ENCODE results near the gene EID3. TPM values are rescaled to one million over a fixed set of nuclear protein-coding genes. Genes with fewer than 3 reads are reported as not detected.

The EID3 gene
- total and polyA plus RNA-seq, 10 of the 15 experiments (the other 5 are each of a cell fraction or from before 2014, with no cell fraction given) = 0.92 to 7.0 (median 4.3) TPM

- TF ChIP-seq PRDM15 (CRISPR knock-in tag; IDR thresholded peaks at IDR 0.05) = no peak
These were observed 10.2 kb downstream of the EID3 start (continued) for GRCh38 chr12:104313568-104314241.

GRCh38 chr12:104314242-104314614, 10.7 kb downstream of the EID3 start:
- no peaks in the 10 kb centered on the region for H3K4me1 ChIP-seq (ENCODE audit: control insufficient read depth, insufficient read depth, low read length)
- H3K4me2 ChIP-seq (ENCODE audit: control insufficient read depth, insufficient read depth) = no peak overlapping the region
- ChIA-PET SMC1A (ENCODE audit: uncharacterized antibody, unreplicated experiment) (interaction anchor here (2.0 kb wide), 1 partner anchor 15 kb away, joined by 6 read pairs; no protein-coding TSS in a partner anchor), RAD21 (ENCODE audit: unreplicated experiment) (interaction anchor here (1.3 kb wide), 1 partner anchor 26 kb away, joined by 4 read pairs; no protein-coding TSS in a partner anchor), POLR2A (interaction anchor here (1.1 kb wide), 1 partner anchor 13 kb away, joined by 3 read pairs; no protein-coding TSS in a partner anchor), CTCF (interaction anchor here (0.6 to 1.0 kb wide), 3 partner anchors 10 to 14 kb away, joined by 3 to 4 read pairs (median 4); partner anchors contain the start of gene EID3)
- no peak for TF ChIP-seq BCLAF1 (IDR thresholded peaks at IDR 0.05)
- TF ChIP-seq RELB (IDR thresholded peaks at IDR 0.05; ENCODE audit: low read depth) = no peak
- TF ChIP-seq BRCA1 (IDR thresholded peaks at IDR 0.05; ENCODE audit: low read depth, low read length) = no peak
- no peak for TF ChIP-seq PAX8 (IDR thresholded peaks at IDR 0.05)
- TF ChIP-seq FOXM1 (IDR thresholded peaks at IDR 0.05; ENCODE audit: low read depth, low read length) = no peak
- TF ChIP-seq HCFC1 (IDR thresholded peaks at IDR 0.05; ENCODE audit: low read length) = no peak
- no peak for TF ChIP-seq ZNF217 (IDR thresholded peaks at IDR 0.05)
- TF ChIP-seq PRDM15 (CRISPR knock-in tag; IDR thresholded peaks at IDR 0.05) = no peak
- in situ Hi-C loops (cut with MboI) = no loop called here
- ATAC-seq = no peak
- no peak for FAIRE-seq
- peaks cover 6% of the 10 kb centered on the region for H3K79me2 ChIP-seq (ENCODE audit: control insufficient read depth, insufficient read depth, low read length)
- H3K27me3 ChIP-seq (replicated peaks in 1 of 2; ENCODE audit: control insufficient read depth in 2 of 2, insufficient read depth in 2 of 2, low read length in 1 of 2) = no peaks in the 10 kb centered on the region
- H3K9ac ChIP-seq (ENCODE audit: control insufficient read depth, insufficient read depth, low read length) = no peak overlapping the region
- 100% methylated on average over 1 of the region's 1 CpG for WGBS (ENCODE audit: insufficient coverage, insufficient replicate concordance, low lambda C conversion rate, missing lambda C conversion rate)
- no peak overlapping the region for H3K4me3 ChIP-seq
- no peak for DNase-seq (ENCODE audit: low read depth, low spot score)
- no peak overlapping the region for H3K27ac ChIP-seq (ENCODE audit: control insufficient read depth, insufficient read depth)
- H2AFZ ChIP-seq (ENCODE audit: control insufficient read depth, low read depth, low read length) = no peak overlapping the region
- no peaks in the 10 kb centered on the region for H3K9me3 ChIP-seq (replicated peaks; ENCODE audit: control insufficient read depth, insufficient read depth, low read length)
- BruUV-seq (replicated peaks) = no TSS peak
- intact Hi-C loops (cut with micrococcal nuclease; ENCODE audit: unreplicated experiment) = no loop called here
- H3K36me3 ChIP-seq (ENCODE audit: control insufficient read depth in 2 of 2, insufficient read depth in 2 of 2, low read length in 1 of 2) = peaks cover 11 to 31% of the 10 kb centered on the region in 2 experiments
- no peaks in the 10 kb centered on the region for H4K20me1 ChIP-seq (ENCODE audit: control insufficient read depth, insufficient read depth)

Data from GM12878 (cell line).